ENCODE measurements around the gene FHOD3. TPM values are rescaled to one million over a fixed set of nuclear protein-coding genes. Genes with fewer than 3 reads are reported as not detected.

The FHOD3 gene
- total and polyA plus RNA-seq, 2 of the 8 experiments (the other 6 are each of a cell fraction or from before 2014, with no cell fraction given), result 9.7 to 10.5 TPM

- 69% methylated on average over 3 of the region's 3 CpGs; no CpG with 5 or more reads in 1 of the 2 experiments for WGBS, 2 experiments (ENCODE audit: extremely low coverage in 1 of 2, insufficient coverage in 1 of 2, insufficient read length in 1 of 2, insufficient replicate concordance in 2 of 2, low coverage in 1 of 2, low lambda C conversion rate in 2 of 2, missing lambda C conversion rate in 1 of 2)
- FAIRE-seq, result peak; percentile 69
- no peak overlapping the region for H3K18ac ChIP-seq (ENCODE audit: extremely low read depth, low read length)
- POLR2A ChIA-PET (ENCODE audit: partially characterized antibody), result interaction anchor here (1.7 kb wide), 1 partner anchor 21 kb away, joined by 5 read pairs; no protein-coding TSS in a partner anchor
- no peak overlapping the region for H3K4ac ChIP-seq (replicated peaks; ENCODE audit: insufficient read length, low read depth, low read length)
- no peak overlapping the region; the same call in 1 of the 2 replicates for H4K8ac ChIP-seq (ENCODE audit: extremely low read depth, insufficient read depth, low read length)
- no peak overlapping the region for H4K91ac ChIP-seq (replicated peaks; ENCODE audit: insufficient read length, low read length)
- CTCF ChIA-PET (ENCODE audit: partially characterized antibody), result interaction anchor here (0.8 to 1.9 kb wide), 6 partner anchors 21 to 90 kb away, joined by 3 to 5 read pairs (median 4); no protein-coding TSS in a partner anchor
- no peak overlapping the region for H2BK15ac ChIP-seq (ENCODE audit: low read length)
- H2BK20ac ChIP-seq (ENCODE audit: low read length), result no peak overlapping the region
- H2BK5ac ChIP-seq (ENCODE audit: low read depth, low read length), result no peak overlapping the region
- H3K27me3 ChIP-seq (replicated peaks in 1 of 4; ENCODE audit: control insufficient read depth in 3 of 4, extremely low read depth in 1 of 4, insufficient read depth in 3 of 4, low read length in 3 of 4), result no peaks in the 10 kb centered on the region
- no peaks in the 10 kb centered on the region for H3K36me3 ChIP-seq (ENCODE audit: control insufficient read depth in 2 of 4, insufficient read depth in 4 of 4, low read length in 3 of 4)
- no peak overlapping the region for H4K5ac ChIP-seq (ENCODE audit: insufficient read length, low read depth, low read length)
- H2BK120ac ChIP-seq (replicated peaks; ENCODE audit: low read depth, low read length), result no peak overlapping the region
- H3K27ac ChIP-seq (ENCODE audit: low read depth, low read length), result no peak overlapping the region
- TF ChIP-seq SRF (IDR thresholded peaks at IDR 0.05; ENCODE audit: low read depth, low read length), result peak; percentile 35; the same call in 1 of the 2 replicates
- TF ChIP-seq TEAD4 (IDR thresholded peaks at IDR 0.05; ENCODE audit: low read depth, low read length), result peak; percentile 4; the same call in 1 of the 2 replicates
- no peak for TF ChIP-seq NRF1 (IDR thresholded peaks at IDR 0.05; ENCODE audit: low read depth, low read length)
- 0 out of 2 replicates have a peak, but pooled peaks have one; percentile 52 for TF ChIP-seq YY1 (IDR thresholded peaks at IDR 0.05; ENCODE audit: low read depth, low read length)
- TF ChIP-seq TAF1 (IDR thresholded peaks at IDR 0.05; ENCODE audit: low read depth, low read length), result no peak
- TF ChIP-seq SIRT6 (IDR thresholded peaks at IDR 0.05; ENCODE audit: low read length), result no peak
- peak; percentile 37 for TF ChIP-seq NANOG (IDR thresholded peaks at IDR 0.05; ENCODE audit: insufficient read depth, low read depth, low read length, poor library complexity, severe bottlenecking)
- 0 out of 2 replicates have a peak, but pooled peaks have one; percentile 10 for TF ChIP-seq TCF12 (IDR thresholded peaks at IDR 0.05; ENCODE audit: low read depth, low read length)
- TF ChIP-seq GABPA (IDR thresholded peaks at IDR 0.05; ENCODE audit: borderline replicate concordance, insufficient read depth, low read length), result no peak
- DNase-seq (ENCODE audit: low read depth in 1 of 2, low spot score in 2 of 2), result peak; percentile 42 to 46
- no peaks in the 10 kb centered on the region for H3K9me3 ChIP-seq (ENCODE audit: insufficient read depth in 2 of 2, low read depth in 1 of 2, low read length in 1 of 2)
- H2AFZ ChIP-seq (ENCODE audit: low read length), result no peak overlapping the region
- H3K23ac ChIP-seq (ENCODE audit: insufficient read length), result no peak overlapping the region
- no peaks in the 10 kb centered on the region for H3K23me2 ChIP-seq (ENCODE audit: low read depth, low read length)
- no peak overlapping the region for H3K9ac ChIP-seq (replicated peaks in 1 of 4; ENCODE audit: extremely low read depth in 1 of 4, low read depth in 3 of 4, low read length in 3 of 4)
- no peak overlapping the region for H3K56ac ChIP-seq (replicated peaks; ENCODE audit: insufficient read length, low read depth, low read length)
- peaks cover 3 to 13% (median 9%) of the 10 kb centered on the region in 4 experiments for H3K4me1 ChIP-seq (replicated peaks in 1 of 4; ENCODE audit: control insufficient read depth in 3 of 4, insufficient read depth in 4 of 4, low read length in 3 of 4)
- no peaks in the 10 kb centered on the region for H3K79me2 ChIP-seq (ENCODE audit: control insufficient read depth in 1 of 2, insufficient read depth in 2 of 2, low read length in 2 of 2)
- no peak overlapping the region for H3K14ac ChIP-seq (ENCODE audit: insufficient read length)
- H2BK12ac ChIP-seq (ENCODE audit: low read depth, low read length), result peak overlapping the region; percentile 84; the same call in 1 of the 2 replicates
- H3K4me2 ChIP-seq (ENCODE audit: insufficient read depth in 1 of 2, low read depth in 2 of 2, low read length in 2 of 2), result 0 out of 4 replicates have a peak overlapping the region, but pooled peaks of 1 of the 2 experiments have one; percentile 11
- H4K20me1 ChIP-seq (replicated peaks in 1 of 2; ENCODE audit: control insufficient read depth in 1 of 2, insufficient read depth in 2 of 2, low read length in 2 of 2), result no peaks in the 10 kb centered on the region
- no peak overlapping the region for H3K4me3 ChIP-seq (ENCODE audit: extremely low read depth in 1 of 4, insufficient read depth in 2 of 4, low read depth in 3 of 4, low read length in 4 of 4)
- no peaks in the 10 kb centered on the region; the same call in 1 of the 2 replicates for H3K79me1 ChIP-seq (ENCODE audit: low read depth, low read length)
- H2AK5ac ChIP-seq (ENCODE audit: low read depth, low read length), result no peak overlapping the region
Observed at GRCh38 chr18:36329684-36330434, 32.3 kb downstream of the FHOD3 start.
